HL-60/S4 treated with phorbol 12-myristate 13-acetate at 8.2 ng/mL for 4 days and 3 days (cell line): Measurements from ENCODE around the gene PTPRF.

Experiments used
- in situ Hi-C: fragments of 300-500 bp; cut with MboI; formaldehyde crosslinking; loops from 2 replicates; pipeline ENCODE4 v1.15.0; 2022; ENCODE audit warnings: low sequenced_read_pairs

Gene PTPRF

DNA sequence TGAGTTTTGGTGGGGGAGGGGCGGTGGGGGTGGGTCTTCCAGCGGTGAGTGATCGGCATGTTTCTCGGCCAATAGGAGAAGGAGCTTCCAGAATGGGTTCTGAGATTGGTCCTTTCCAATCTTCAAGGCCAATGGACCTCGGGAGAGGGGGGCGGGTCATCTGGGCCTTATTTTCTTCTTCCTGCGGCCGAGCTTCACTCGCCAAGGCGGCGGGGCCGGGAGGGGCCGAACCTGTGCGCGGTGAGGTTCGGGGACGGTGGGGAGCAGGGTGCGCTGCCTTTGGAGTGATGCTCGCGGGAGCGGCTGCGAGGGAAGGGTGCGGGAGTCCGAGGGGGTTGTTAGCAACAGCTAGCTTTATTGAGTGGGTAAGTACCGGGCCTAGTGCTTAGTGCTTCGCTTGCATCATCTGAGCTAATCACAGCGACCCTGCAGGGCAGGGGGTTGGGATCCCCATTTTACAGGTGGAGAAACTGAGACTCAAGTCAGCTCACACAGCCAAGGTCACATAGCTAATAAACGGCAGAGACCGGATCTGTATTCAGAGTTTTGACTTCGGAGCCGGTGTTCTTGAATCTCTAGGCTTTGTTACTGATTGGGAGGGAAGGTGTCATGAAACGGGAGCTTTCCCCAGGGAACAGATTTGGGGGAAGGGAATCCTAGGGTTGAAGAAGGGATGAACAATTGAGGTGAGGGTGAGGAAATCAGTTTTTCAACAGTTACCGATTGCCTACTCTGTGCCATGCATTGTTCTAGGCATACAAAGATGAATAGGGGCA lies 119.8 kb downstream of the PTPRF start:
- in situ Hi-C loops, result no loop called here

DNA sequence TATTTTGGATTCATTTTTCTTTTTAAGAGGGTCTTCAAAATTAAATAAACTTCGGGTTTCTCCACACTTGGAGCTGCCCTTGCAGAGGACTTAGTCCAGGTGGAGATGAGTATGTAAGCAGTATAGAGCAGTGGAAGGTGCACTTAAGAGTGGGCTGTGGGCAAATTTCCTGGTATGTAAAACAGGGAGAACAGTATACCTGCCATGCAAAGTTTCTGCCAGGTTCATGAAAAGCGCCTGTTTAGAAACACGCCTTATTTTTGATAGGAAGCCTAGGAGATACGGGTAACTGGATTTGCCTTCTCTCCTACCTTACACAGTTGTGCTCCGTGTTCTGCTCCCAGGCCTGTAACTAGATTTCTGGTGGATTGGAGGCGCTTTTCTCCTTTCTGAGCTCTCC lies 120.5 kb downstream of the PTPRF start:
- in situ Hi-C loops, result no loop called here

DNA sequence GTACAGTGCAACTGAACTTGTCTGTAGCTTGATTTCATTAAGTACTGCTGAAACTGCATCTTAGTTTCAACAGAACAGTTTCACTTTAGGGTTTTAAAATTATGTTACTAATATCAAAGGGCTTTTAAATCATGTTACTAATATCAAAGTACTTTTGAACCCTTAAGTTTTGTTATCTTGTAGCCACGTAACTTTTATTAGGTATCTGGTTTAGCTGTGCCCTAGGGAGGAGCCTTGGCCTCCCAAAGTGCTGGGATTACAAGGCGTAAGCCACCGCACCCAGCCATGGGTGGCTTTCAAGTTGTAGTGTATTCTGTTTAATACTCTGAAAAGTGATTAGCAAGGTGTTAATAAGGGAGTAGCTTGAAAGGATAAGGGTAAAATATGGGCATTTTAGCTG lies 121.2 kb downstream of the PTPRF start:
- in situ Hi-C loops, result no loop called here

DNA sequence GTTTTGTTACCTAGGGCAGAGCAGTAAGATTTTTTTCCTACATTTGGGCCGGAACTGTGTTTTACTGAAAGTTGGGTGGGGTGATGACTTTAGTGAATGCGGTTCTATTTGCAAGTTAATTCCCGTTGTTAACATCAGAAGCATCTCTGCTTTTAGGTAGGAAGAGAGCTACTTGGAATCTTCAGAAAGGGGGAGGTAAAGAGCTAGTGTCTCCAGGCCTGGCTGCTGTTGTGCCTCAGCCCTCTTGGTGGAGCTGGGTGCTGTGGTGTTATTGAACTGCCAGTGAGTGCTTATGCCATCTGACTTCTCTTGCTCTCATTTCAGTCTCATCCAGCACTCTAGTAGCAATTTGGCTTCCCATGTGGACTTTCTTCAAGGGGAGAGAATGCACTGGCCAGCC lies 122.7 kb downstream of the PTPRF start:
- in situ Hi-C loops, result no loop called here

DNA sequence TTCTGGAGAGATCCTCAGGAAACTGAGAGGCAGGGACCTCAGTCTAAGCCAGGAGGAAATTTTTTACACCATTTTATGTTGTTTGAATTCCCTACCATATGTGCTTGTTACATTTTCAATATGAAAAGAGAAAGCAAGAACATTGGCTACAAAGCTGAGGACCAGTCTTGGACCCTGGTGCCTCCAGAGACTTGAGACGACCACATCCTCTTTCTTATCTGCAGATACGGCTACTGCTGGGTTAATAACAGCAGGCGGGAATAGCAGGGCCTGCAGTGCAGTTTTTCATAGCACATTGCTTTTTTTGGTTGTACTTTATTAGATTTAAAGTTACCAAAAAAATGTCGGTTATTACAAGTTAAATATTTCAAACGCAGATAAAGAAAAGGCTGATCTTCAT lies 123.2 kb downstream of the PTPRF start:
- in situ Hi-C loops, result no loop called here

DNA sequence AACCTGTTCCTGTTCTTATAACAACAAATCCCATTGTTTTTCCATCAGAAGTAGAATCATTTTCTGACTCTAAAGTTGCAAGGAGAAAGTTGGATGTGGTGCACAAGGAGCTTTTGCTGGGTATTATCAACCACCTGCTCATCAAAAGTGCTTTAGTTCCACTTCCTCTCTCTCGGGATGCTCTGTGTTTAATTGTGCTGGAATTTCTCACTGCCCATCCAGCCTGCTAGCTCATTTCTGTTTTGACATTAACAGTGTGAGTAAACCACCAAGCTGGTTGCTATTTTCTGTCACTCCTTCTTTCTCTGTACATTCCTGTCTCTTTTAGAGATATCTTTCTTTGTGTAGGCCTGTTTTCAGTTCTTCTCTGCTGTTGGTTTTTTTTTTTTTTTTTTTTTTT lies 125.3 kb downstream of the PTPRF start:
- in situ Hi-C loops, result no loop called here

DNA sequence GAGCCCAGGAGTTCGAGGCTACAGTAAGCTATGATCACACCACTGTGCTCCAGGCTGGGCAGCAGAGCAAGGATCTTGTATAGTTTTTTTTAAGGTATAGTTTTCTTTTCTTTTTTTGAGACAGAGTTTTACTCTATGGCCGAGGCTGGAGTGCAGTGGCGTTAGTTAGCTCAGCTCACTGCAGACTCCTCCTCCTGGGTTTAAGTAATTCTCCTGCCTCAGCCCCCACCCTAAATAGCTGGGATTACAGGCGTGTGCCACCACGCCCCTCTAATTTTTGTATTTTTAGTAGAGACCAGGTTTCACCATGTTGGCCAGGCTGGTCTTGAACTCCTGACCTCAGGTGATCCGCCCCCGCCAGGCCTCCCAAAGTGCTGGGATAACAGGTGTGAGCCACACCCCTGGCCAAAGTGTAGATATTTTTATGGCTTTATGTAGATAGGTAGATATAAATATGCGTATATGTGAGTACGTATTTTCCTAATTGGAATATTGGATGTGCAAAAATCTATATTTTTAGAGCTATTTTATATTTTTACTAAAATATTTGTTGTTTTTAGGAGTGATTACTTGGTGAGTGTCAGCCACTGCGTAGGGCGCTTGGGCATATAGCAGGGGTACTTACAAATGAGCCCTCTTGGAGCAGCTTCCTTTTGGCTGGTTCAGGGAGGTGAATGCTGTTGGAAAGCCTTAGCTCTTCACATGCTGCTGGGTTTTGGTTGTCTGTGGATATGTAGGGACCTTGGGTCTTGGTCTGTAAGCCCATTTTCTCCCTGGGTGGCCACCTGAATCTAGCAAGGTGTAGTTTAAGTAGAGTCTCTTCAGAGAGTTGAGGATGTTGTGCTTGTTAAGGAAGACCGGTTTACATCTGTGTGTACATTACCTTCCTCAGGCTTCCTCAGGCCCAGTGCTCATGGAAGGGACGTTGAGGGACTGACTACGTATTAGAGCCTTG lies 128.8 kb downstream of the PTPRF start:
- in situ Hi-C loops, result no loop called here

DNA sequence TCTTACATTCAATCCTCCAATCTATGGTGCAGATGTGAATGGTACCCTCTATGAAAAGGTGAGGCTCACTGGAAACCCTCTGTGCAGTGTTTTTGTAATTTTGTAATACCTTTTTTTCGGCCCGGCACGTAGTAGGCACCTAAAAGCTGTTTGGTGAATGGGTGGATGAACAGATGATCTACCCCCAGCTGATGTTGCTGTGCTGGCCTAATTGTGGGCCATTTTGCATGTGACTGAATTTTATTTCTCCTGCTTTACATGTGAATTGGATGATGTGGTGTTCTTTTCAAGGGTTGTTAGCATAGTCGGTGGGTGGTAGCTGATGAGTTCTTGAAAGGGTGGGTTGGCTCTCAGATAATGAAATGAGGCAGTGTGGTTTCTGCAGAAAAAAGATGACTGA lies 129.7 kb downstream of the PTPRF start:
- in situ Hi-C loops, result no loop called here

DNA sequence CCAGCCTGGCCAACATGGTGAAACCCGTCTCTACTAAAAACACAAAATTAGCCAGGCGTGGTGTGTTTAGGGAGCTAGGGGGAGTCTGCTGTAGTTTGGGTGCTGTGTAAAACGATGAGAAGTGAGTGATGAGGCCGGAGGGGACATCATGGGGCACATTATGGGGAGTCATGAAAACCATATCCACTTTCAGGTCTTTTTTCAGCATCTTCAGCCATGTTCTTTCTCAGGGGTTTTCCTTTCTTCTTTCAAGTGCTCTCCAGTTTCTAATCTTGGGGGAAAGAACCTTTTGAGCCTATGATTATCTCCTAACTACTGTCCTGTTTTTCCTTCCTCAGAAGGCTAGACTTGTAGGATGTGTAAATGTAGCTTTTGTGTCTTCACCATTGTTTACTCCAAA lies 133.7 kb downstream of the PTPRF start:
- in situ Hi-C loops, result no loop called here

DNA sequence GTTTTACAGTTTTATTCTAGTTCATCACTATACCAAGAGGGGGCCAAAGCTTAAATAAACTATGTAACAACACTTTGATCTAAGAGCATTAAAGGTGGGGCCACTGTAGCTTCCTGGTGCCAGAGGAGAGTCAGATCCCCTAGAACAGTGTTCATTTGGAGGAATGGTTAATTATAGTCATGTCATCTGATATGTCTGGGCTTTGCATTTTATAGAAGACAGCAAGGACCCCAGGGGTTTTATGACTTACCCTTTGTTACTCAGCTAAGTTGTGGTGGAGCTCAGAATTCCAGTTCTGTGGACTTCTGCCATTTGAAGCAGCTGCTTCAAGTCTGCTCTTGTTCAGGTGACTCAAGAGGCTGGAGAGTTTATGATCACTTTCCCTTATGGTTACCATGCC lies 135.9 kb downstream of the PTPRF start:
- in situ Hi-C loops, result no loop called here

DNA sequence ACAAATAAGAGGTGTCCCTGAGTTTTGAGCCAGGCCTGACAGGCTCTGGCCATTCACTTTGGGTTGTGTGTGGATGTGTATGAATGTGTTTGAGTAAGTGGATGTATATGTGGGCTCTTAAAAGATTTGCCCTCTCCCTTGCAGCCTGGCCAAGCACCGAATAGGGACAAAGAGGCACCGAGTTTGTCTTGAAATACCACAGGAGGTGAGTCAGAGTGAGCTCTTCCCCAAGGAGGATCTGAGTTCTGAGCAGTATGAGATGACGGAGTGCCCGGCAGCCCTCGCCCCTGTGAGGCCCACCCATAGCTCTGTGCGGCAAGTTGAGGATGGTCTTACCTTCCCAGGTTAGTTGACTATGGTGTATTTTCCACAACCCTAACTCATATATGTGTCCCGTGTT lies 138.3 kb downstream of the PTPRF start:
- in situ Hi-C loops, result no loop called here

DNA sequence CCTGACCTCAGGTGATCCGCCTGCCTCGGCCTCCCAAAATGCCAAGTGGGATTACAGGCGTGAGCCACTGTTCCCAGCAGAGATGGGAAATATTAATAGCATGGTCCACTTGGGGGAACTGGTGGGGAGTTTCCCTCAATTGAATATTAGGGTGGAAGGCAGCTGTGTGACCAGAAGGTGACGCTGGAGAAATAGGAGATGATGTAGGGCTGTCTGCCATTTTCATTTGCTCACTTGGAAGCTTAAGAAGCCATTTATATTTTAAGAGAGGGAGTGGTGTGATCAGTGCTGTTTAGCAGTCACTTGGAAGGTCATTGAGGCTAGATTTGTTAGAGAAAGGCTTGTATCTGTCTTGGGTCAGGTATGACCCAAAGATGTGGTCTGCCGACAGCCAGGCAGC lies 139.2 kb downstream of the PTPRF start:
- in situ Hi-C loops, result no loop called here

DNA sequence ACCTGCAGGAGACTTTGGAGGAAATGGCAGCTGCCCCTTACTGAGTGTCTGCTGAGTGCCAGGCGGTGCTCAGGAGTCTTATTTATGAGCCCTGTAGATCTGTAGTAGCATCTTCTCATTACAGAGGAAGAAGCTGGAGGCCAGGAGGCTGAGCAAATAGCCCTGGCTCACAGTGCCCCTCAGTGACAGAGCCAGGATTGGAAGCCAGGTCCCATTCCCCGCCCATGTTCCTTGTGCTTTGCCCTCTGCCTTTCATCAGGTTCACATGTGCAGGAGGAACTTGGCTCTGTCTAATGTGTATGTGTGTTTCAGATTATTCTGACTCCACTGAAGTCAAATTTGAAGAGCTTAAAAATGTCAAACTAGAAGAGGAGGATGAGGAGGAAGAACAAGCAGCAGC lies 140.5 kb downstream of the PTPRF start:
- in situ Hi-C loops, result no loop called here

DNA sequence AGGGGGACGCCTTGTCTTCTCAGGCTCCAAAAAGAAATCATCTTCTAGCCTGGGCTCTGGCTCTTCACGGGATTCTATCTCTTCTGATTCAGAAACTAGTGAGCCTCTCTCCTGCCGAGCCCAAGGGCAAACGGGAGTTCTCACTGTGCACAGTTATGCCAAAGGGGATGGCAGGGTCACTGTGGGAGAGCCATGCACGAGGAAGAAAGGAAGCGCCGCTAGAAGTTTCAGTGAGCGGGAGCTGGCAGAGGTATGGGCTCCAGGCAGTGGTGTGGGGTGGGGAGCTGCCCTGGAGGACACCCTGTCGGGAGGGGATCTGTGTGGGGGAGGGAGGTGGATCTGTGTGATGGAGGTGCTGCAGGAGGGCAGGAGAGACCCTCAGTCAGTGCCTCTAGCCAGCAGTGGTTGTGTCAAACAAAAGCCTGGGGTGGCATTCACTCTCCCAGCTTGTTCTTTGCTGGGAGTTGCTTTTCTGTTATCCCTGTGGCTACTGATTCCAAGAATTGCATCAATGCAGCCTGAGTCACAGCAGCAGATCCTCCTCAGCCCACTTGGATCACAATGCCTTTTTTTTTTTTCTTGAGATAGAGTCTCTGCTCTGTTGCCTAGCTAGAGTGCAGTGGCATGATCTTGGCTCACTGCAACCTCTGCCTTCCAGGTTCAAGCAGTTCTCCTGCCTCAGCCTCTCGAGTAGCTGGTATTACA lies 141.1 kb downstream of the PTPRF start:
- in situ Hi-C loops, result no loop called here

DNA sequence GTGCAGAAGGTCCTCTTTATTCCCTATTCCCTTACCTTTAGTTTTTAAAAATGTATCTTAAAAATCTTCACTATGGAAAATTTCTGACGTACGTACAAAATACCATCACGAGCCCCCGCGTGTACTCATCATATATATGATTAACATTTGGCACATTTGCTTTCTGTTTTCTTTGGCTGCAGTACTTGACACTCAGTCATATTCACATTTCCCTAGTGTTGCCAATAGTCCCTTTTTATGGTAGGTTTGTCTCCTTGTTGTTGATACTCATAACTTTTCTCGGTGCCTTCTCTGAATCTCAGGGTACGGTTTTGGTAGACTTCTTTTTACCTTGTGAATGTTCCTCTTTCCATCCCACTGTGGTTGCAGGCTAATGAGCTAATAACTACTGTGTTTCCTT lies 142.6 kb downstream of the PTPRF start:
- in situ Hi-C loops, result no loop called here
